Upper lobe of left lung (tissue), 6 donors: ENCODE measurements around the gene NHP2. TPM values are rescaled to one million over a fixed set of nuclear protein-coding genes. Genes with fewer than 3 reads are reported as not detected.
A peak's percentile ranks its signal among the peaks of the same experiment; 100 is the strongest.

Experiments
- ATAC-seq, 2 donors: fragments of 200-7000 bp; cut with Tn5 transposase; one replicate each; pipeline ENCODE4 v1.9.1; 2022; ENCODE audit warnings: mild to moderate bottlenecking in 2 of 2, moderate library complexity in 2 of 2; ENCODE audit not compliant: low FRiP score in 2 of 2
- DNase-seq, 2 donors: peaks; one replicate each; pipeline ENCODE4 v3.0.0-alpha.2; 2019 to 2020
- H3K27ac ChIP-seq, 4 donors: fragments of 200-600 bp; sonication (generic); one replicate each; pipeline ENCODE4 v1.5.1; 2016 to 2019
- H3K27me3 ChIP-seq, 4 donors: fragments of 200-600 bp; sonication (generic); one replicate each; pipeline ENCODE4 v1.5.1; 2017 to 2019
- H3K36me3 ChIP-seq, 4 donors: fragments of 200-600 bp; sonication (generic); one replicate each; pipeline ENCODE4 v1.5.1; 2016 to 2019
- H3K4me1 ChIP-seq, 4 donors: fragments of 200-600 bp; sonication (generic); one replicate each; pipeline ENCODE4 v1.5.1; 2018 to 2019
- H3K4me3 ChIP-seq, 4 donors: fragments of 200-600 bp; sonication (generic); one replicate each; pipeline ENCODE4 v1.5.1; 2017 to 2019; ENCODE audit warnings: mild to moderate bottlenecking in 2 of 4, moderate library complexity in 1 of 4
- H3K9me3 ChIP-seq, 4 donors: fragments of 200-600 bp; sonication (generic); one replicate each; pipeline ENCODE4 v1.5.1; 2018 to 2019
- EP300 ChIP-seq, 4 donors: sonication (generic); formaldehyde crosslinking; IDR thresholded peaks; one replicate each; pipeline ENCODE4 v1.5.1; 2017; ENCODE audit warnings: antibody characterized with exemption in 4 of 4, control low read depth in 2 of 4
- POLR2A ChIP-seq, 4 donors: fragments of 450-650 bp; IDR thresholded peaks; one replicate each; pipeline ENCODE4 v1.5.1; 2016 to 2017; ENCODE audit warnings: antibody characterized with exemption in 4 of 4, mild to moderate bottlenecking in 2 of 4
- POLR2AphosphoS5 ChIP-seq, 2 donors: sonication (generic); formaldehyde crosslinking; IDR thresholded peaks; one replicate each; pipeline ENCODE4 v1.5.1; 2017; ENCODE audit warnings: antibody characterized with exemption in 2 of 2
- WGBS, 2 donors: methylation state at CpG; one replicate each; pipeline ENCODE4 v1.1.5; 2017 to 2018; 5-methylcytosine and 5-hydroxymethylcytosine counted together
- total RNA-seq, 6 donors: library from RNA; depleted of rRNA in 4 of 6; stranded (reverse); fragments of >200 nt in 4 of 6; gene quantifications; one replicate each; pipeline versions ENCODE4 v1.1.0 to v1.2.1, GENCODE V29; 2016 to 2021
- TF ChIP-seq, protein P1 (sequence below), 6 experiments: fragments of 450-650 bp in 4 of 6; fragments of 200-600 bp in 2 of 6; sonication (generic) in 2 of 6; IDR thresholded peaks; one replicate each; pipeline ENCODE4 v1.5.1; 2016 to 2019; ENCODE audit warnings: antibody characterized with exemption in 6 of 6
- donor health status: DM: no; HTN: no; CAD: no; lungs with moderate emphysema.
- donor health status: DM: no; HTN: yes; CAD: no; lungs with severe emphysema.

The NHP2 gene
- total RNA-seq, 6 donors from 2014 or later = 61.0 to 117 (median 86.9) TPM

DNA sequence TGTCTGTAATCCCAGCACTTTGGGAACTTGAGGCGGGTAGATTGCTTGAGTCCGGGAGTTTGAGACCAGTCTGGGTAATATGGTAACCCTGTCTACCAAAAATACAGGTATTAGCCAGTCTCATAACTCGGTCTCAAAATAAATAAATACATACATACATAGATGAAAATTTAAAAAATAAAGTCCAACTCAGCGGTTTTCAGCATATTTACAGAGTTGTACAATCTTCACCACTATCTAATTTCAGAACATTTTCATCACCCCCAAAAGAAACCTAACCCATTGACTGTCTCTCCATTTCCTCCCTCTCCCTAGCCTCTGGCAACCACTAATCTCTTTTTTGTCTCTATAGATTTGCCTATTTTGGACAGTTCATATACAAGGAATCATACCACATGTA lies 12.1 kb downstream of the NHP2 start:
- TF ChIP-seq POLR2AphosphoS5 (IDR thresholded peaks at IDR 0.05) (no peak), EP300 (IDR thresholded peaks at IDR 0.05) (no peak), POLR2A (IDR thresholded peaks at IDR 0.05) (no peak)
- TF ChIP-seq, protein P1, sequence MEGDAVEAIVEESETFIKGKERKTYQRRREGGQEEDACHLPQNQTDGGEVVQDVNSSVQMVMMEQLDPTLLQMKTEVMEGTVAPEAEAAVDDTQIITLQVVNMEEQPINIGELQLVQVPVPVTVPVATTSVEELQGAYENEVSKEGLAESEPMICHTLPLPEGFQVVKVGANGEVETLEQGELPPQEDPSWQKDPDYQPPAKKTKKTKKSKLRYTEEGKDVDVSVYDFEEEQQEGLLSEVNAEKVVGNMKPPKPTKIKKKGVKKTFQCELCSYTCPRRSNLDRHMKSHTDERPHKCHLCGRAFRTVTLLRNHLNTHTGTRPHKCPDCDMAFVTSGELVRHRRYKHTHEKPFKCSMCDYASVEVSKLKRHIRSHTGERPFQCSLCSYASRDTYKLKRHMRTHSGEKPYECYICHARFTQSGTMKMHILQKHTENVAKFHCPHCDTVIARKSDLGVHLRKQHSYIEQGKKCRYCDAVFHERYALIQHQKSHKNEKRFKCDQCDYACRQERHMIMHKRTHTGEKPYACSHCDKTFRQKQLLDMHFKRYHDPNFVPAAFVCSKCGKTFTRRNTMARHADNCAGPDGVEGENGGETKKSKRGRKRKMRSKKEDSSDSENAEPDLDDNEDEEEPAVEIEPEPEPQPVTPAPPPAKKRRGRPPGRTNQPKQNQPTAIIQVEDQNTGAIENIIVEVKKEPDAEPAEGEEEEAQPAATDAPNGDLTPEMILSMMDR (IDR thresholded peaks at IDR 0.05) = no peak
- Histone ChIP-seq H3K27ac (no peak overlapping the region), H3K4me1 (no peaks in the 10 kb centered on the region), H3K9me3 (no peaks in the 10 kb centered on the region), H3K27me3 (no peaks in the 10 kb centered on the region), H3K36me3 (peaks cover 13 to 83% (median 47%) of the 10 kb centered on the region in 4 donors), H3K4me3 (no peak overlapping the region)
- WGBS, 2 donors = 97 to 99% methylated on average over 4 of the region's 4 CpGs
- DNase-seq (no peak), ATAC-seq (no peak)

DNA sequence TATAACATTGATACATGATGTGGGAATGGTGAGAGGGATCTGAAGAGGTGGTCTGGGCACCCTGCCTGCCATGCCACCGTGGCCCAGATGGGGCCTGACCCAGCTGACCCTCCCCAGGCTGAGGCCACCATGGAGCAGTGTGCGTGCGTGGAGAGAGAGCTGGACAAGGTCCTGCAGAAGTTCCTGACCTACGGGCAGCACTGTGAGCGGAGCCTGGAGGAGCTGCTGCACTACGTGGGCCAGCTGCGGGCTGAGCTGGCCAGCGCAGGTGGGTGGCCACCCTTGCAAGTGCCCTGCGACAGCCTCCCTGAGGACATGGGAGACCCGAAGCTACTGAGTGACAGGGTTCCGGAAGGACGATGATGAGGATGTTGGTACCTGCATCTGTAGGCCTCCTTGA lies 15.7 kb downstream of the NHP2 start:
- no peak overlapping the region for H3K4me3 ChIP-seq
- no peaks in the 10 kb centered on the region for H3K9me3 ChIP-seq
- peaks cover 12 to 73% (median 26%) of the 10 kb centered on the region in 4 donors for H3K36me3 ChIP-seq
- TF ChIP-seq POLR2A (IDR thresholded peaks at IDR 0.05) = no peak
- TF ChIP-seq EP300 (IDR thresholded peaks at IDR 0.05) = no peak
- no peak for TF ChIP-seq POLR2AphosphoS5 (IDR thresholded peaks at IDR 0.05)
- TF ChIP-seq, protein P1 (IDR thresholded peaks at IDR 0.05) = no peak
- H3K27me3 ChIP-seq = no peaks in the 10 kb centered on the region
- DNase-seq (peak in 1 of 2 donors; percentile 56), ATAC-seq (peak in 1 of 2 donors; percentile 28)
- no peak overlapping the region for H3K27ac ChIP-seq
- H3K4me1 ChIP-seq = no peaks in the 10 kb centered on the region
- WGBS, 2 donors = 92 to 93% methylated on average over 12 of the region's 12 CpGs

DNA sequence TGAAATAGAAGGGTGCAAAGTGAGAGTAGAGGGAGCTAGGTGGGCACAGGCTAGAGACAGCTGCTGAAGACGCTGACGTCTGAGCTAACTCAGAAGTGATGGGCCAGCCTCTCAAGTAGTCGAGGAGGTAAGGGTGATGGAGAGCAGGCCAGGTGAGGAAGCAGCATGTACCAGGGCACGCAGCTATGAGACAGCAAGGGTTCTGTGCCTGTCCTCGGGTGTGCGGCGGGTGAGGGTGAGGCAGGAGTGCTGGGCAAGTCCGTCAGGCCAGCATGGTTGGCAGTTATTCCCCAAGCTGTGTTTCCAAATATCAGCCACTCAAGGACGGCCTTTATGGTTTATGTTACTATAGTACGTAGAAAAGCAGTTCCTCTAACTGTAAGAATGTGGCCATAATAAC lies 16.7 kb downstream of the NHP2 start:
- 88 to 89% methylated on average over 10 of the region's 10 CpGs for WGBS, 2 donors
- ATAC-seq = no peak
- Histone ChIP-seq H3K36me3 (peaks cover 3 to 65% (median 17%) of the 10 kb centered on the region in 4 donors), H3K4me1 (peaks cover 1 to 5% (median 4%) of the 10 kb centered on the region in 4 donors), H3K27me3 (no peaks in the 10 kb centered on the region), H3K9me3 (no peaks in the 10 kb centered on the region), H3K4me3 (no peak overlapping the region), H3K27ac (no peak overlapping the region)
- TF ChIP-seq POLR2A (IDR thresholded peaks at IDR 0.05) (no peak), POLR2AphosphoS5 (IDR thresholded peaks at IDR 0.05) (no peak), EP300 (IDR thresholded peaks at IDR 0.05) (no peak)
- TF ChIP-seq, protein P1 (IDR thresholded peaks at IDR 0.05) = no peak
- no peak for DNase-seq

DNA sequence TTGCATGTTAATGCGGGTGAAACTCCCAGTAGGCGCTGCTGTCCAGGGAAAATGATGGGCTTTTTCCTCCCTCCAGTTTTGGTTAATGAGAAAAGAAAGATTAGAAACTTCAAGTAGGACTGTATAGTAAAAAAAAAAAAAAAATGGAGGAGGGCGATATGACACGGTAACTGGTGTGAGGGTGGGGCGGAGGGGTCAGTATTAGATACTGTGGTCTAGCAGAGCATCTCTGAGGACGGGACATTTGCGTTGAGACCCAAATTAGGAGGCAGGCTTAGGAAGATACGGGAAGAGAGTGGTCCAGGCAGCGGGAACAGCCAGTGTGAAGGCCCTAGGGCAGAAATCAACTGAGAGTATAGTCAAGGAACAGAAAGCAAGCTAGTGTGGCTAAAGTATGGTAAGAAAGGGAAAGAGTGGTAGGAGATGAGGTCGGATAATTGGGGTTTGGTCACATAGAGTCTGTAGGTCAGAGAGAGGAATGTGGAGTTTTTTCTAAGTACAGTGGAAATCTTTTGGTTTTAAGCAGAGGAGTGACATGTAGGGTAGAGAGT lies 22.2 kb downstream of the NHP2 start:
- Histone ChIP-seq H3K36me3 (peaks cover 0 to 26% (median 8%) of the 10 kb centered on the region in 4 donors), H3K4me3 (peak overlapping the region; percentile 63 to 96 (median 79)), H3K4me1 (peaks cover 14 to 28% (median 25%) of the 10 kb centered on the region in 4 donors), H3K27me3 (no peaks in the 10 kb centered on the region), H3K9me3 (no peaks in the 10 kb centered on the region), H3K27ac (peak overlapping the region; percentile 92 to 96 (median 94))
- 26 to 31% methylated on average over 10 of the region's 10 CpGs for WGBS, 2 donors
- DNase-seq (no peak), ATAC-seq (no peak)
- TF ChIP-seq, protein P1 (IDR thresholded peaks at IDR 0.05) = no peak
- TF ChIP-seq EP300 (IDR thresholded peaks at IDR 0.05) (no peak), POLR2AphosphoS5 (IDR thresholded peaks at IDR 0.05) (no peak)
